Motor neuron (in vitro differentiated cells): ENCODE results near the gene IMMP2L. TPM values are rescaled to one million over a fixed set of nuclear protein-coding genes. Genes with fewer than 3 reads are reported as not detected.
"Not testable (repeated sequence)": the region's sequence is repeated elsewhere in the genome, so short reads cannot be mapped to it uniquely, and the experiment has no call there.

Source experiments
- ATAC-seq, 8 experiments: fragments of 200-7000 bp; cut with Tn5 transposase; replicated peaks in 6 of 8; 2 replicates each; pipeline ENCODE4 v1.8.0; 2021; ENCODE audit warnings: mild to moderate bottlenecking in 8 of 8, moderate library complexity in 8 of 8
- H3K27ac ChIP-seq, 2 donors: fragments of 250-450 bp; sonication (Bioruptor Pico); 2 replicates each; pipeline ENCODE4 v1.9.0; 2021; ENCODE audit warnings: antibody characterized with exemption in 2 of 2, mild to moderate bottlenecking in 2 of 2, moderate library complexity in 1 of 2
- H3K4me1 ChIP-seq, 2 donors: fragments of 250-450 bp; sonication (Bioruptor Pico); replicated peaks in 1 of 2; 2 replicates each; pipeline ENCODE4 v1.6.1; 2021; ENCODE audit warnings: antibody characterized with exemption in 2 of 2, mild to moderate bottlenecking in 2 of 2, moderate library complexity in 1 of 2
- H3K4me3 ChIP-seq, 5 donors: fragments of 250-450 bp; sonication (Bioruptor Pico); 2 replicates each; pipeline ENCODE4 v1.9.0; 2021; ENCODE audit warnings: antibody characterized with exemption in 5 of 5, mild to moderate bottlenecking in 5 of 5, moderate library complexity in 4 of 5
- WGBS, 10 experiments: fragments of 450-650 bp; shearing (Covaris generic); methylation state at CpG; one replicate each; pipeline ENCODE4 v1.0.0; 2022; 5-methylcytosine and 5-hydroxymethylcytosine counted together
- in situ Hi-C, 9 experiments: fragments of 400-800 bp; cut with MboI; loops; one replicate each; pipeline ENCODE4 v1.15.0; 2021; ENCODE audit warnings: low sequenced_read_pairs in 9 of 9, low pct_unique_long_range_greater_than_20kb in 2 of 9; ENCODE audit not compliant: unreplicated experiment in 9 of 9
- total RNA-seq, 8 experiments: library from RNA; unstranded; fragments of 300-600 nt; gene quantifications; 2 replicates each; pipeline versions ENCODE4 v1.2.3 to v1.2.4, GENCODE V29; 2022

The IMMP2L gene
- total RNA-seq, 8 experiments from 2014 or later: 9.9 to 78.5 (median 19.3) TPM

DNA sequence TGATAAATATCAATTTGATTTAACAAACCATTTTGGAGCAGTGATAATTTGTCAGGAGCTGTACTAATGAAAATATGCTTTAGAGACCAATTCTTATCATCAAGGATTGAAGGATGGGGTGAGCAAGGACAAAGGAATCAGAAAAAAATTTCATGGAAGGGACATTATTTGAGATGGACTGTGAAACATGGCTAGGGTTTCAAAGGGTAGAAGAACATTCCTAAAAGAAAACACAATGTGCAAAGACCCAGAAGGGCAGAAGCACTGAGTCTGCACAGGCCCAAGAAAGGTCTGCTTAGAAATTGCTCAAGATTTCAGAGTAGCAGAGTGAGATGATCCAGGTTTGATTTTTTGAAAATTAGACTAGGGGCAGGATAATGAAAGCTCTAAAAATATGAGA lies 296.9 kb downstream of the IMMP2L start:
- H3K27ac ChIP-seq: no peak overlapping the region
- in situ Hi-C loops: no loop called here
- peaks cover 0 to 7% of the 10 kb centered on the region in 2 donors for H3K4me1 ChIP-seq
- ATAC-seq: no peak
- H3K4me3 ChIP-seq: no peak overlapping the region

DNA sequence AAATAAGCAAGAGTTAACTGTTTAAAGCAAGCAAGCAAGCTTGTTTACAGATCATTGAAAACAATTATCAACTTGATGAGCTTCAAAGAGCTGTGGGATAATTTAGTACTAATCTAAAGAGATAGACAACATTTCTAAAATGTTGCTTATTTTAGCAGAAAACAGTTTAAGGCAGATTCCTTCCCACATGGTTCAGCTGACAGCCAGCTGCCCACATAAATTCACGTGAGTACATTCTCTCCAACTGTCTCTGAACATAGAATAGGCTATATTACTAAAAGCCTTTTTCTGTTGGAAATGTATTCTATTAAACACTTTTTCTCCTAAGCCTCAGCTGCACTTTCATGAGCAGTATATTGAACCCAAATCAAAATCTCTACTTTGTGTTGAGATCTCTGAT lies 297.3 kb downstream of the IMMP2L start:
- WGBS, 10 experiments: 78 to 100% (median 100%) methylated on average over 1 of the region's 1 CpG; no CpG with 5 or more reads in 1 of the 10 experiments
- H3K27ac ChIP-seq: no peak overlapping the region
- in situ Hi-C loops: no loop called here
- H3K4me3 ChIP-seq: no peak overlapping the region
- ATAC-seq: no peak
- peaks cover 0 to 7% of the 10 kb centered on the region in 2 donors for H3K4me1 ChIP-seq

DNA sequence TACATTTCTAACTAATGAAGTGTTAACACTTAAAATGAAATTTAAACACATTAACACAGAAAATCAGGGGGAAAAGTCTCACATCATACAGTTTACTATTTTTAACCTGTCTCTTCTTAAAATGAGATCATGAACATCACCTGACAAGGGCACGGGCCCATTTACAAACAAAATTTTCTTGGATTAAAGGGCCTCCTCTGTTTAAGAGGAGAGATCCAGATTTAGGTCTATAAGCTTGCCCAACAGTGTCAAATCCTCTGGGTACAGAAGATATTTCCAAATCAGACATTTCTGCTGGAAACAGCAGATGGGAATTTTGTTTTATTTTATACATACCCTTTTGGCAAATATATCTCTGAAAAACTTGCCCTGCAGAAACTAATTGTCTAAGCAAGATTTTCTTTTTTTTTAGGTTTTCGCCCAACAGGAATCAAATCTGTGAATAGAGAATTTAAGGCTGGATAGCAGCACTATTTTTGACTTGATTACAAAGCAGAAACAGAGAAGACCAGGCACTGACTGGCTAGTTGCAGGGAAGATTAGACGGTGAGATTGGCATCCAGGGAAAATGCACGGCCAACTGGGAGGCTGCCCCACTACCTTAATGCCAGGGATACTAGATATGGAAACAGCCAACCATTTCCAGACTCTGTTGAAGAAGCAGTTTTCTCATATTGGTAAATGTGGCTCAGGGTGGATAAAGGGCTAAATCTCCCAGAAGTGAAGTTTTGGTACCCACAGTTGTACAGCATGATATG lies 298.0 kb downstream of the IMMP2L start:
- Histone ChIP-seq H3K4me1 (peaks cover 0 to 7% of the 10 kb centered on the region in 2 donors), H3K4me3 (no peak overlapping the region), H3K27ac (no peak overlapping the region)
- in situ Hi-C loops: no loop called here
- 74 to 100% (median 96%) methylated on average over 1 to 4 of the region's 4 CpGs for WGBS, 10 experiments
- ATAC-seq: no peak

DNA sequence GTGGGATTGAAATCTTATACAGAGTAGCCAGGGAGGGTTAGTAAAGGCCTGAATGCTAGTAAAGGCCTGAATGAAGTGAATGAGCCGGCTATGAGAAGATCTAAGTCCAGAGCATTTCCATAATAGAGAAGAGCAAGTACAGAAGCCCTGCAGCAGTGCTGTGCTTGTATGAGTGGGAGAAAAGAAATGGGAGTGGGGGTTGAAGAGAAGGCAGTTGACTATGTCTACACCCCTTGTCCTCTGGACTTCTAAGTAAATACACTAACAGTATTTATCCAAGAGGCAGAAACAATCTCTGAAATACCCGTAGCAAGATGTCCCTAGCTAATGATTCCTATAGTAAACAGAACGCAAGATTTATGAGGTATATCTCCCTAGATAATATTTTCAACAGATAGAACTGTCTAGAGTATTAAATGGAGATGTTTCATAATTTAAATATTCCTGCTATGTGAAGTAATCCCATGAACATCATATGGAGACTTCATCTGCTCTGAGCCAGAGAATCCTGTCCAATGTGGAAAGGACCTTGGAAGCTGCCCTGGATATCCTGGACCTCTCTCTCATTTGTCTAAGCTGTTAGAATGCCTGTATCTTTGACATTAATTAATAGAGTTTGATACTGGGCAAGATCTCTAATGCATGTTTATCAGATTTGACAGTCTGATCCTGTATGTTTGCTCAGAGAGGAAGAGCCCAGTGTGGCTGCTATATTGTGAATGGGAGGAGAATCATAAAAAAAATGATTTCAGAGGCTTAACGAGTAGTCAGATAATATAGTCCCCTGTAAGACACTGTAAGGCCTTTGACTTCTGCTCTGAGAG lies 299.8 kb downstream of the IMMP2L start:
- ATAC-seq: no peak
- no peak overlapping the region for H3K27ac ChIP-seq
- in situ Hi-C loops: no loop called here
- no peak overlapping the region for H3K4me3 ChIP-seq
- H3K4me1 ChIP-seq: peaks cover 0 to 7% of the 10 kb centered on the region in 2 donors
- WGBS, 10 experiments: 87 to 98% (median 93%) methylated on average over 2 to 4 of the region's 4 CpGs; no CpG with 5 or more reads in 1 of the 10 experiments

DNA sequence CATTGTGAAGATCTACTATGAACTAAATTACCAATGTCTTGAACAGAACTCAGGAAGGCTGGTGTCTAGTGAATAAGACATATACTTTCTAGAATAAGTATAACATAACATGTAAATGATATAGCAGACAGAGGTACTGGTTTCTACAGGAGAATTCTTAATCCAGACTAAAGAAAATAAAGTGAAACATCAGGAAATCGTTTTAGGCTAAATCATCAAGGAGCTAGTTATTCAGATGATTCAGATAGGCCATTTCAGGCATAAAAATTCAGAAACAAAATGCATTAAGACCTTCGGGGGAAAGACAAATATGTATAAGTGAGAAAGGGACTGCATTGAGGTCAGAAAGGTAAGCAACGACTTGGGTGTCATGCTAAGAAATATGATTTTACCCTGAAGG lies 300.8 kb downstream of the IMMP2L start:
- Histone ChIP-seq H3K4me3 (no peak overlapping the region), H3K27ac (no peak overlapping the region), H3K4me1 (peaks cover 0 to 7% of the 10 kb centered on the region in 2 donors)
- 10 to 87% (median 80%) methylated on average over 1 to 3 of the region's 3 CpGs for WGBS, 10 experiments
- ATAC-seq: no peak
- in situ Hi-C loops: no loop called here

DNA sequence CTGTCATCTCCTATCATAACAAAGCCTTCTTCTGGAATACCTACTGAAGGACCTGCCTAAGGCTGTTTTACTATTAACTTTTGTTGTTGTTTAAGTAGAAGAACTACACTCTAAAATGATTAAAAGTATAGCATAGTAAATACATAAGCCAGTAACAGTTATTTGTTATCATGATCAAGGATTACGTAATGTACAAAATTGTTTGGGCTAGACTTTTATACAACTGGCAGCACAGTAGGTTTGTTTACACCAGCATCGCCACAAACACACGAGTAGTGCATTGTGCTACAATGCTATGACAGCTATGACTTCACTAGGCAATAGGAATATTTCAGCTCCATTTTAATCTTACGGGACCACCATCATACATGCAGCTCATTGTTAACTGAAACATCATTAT lies 302.3 kb downstream of the IMMP2L start:
- no peak overlapping the region for H3K4me3 ChIP-seq
- no peaks in the 10 kb centered on the region for H3K4me1 ChIP-seq
- ATAC-seq: no peak
- in situ Hi-C loops: no loop called here
- no peak overlapping the region for H3K27ac ChIP-seq
- 92 to 100% (median 100%) methylated on average over 1 to 4 of the region's 4 CpGs; no CpG with 5 or more reads in 1 of the 10 experiments for WGBS, 10 experiments

DNA sequence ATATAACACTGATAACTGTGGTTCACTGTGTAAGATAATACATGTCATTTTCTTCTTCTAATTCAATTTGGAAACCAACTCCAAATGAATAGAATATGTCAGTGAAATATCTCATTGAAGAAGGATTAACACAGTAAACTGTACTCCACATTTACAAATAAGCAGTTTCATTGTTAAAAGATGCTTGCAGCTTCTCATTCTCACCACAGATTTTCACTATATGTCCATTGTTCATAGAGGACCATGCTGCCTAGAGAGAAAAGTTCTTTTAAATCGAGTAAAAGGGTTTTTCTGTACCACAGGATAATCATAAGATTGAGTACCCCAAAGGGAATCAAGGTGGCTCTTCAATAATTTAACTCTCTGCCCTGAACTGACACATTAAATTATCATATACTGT lies 305.9 kb downstream of the IMMP2L start:
- no peaks in the 10 kb centered on the region for H3K4me1 ChIP-seq
- H3K27ac ChIP-seq: no peak overlapping the region
- WGBS, 10 experiments: 10 to 100% (median 65%) methylated on average over 1 of the region's 1 CpG; no CpG with 5 or more reads in 4 of the 10 experiments
- H3K4me3 ChIP-seq: no peak overlapping the region
- ATAC-seq: no peak
- in situ Hi-C loops: no loop called here

DNA sequence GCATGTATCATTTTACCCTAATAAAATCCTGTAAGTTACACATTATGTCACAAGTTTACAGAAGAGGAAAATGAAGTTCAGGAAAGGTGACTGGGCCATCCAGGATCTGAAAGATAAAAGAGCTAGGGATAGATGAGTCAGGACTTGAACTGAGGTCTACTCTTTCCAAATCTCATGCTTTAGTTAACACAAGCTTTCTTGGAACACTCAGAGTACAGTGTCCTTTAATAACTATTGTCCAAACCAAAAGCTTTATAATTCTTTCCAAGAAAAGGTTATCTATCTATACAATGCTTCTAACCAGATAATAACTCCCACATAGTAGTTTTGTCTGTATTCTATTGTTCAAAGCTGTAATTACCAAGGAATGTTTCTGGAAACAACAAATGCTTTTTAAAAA lies 306.7 kb downstream of the IMMP2L start:
- H3K27ac ChIP-seq: no peak overlapping the region
- in situ Hi-C loops: no loop called here
- no peak overlapping the region for H3K4me3 ChIP-seq
- no peaks in the 10 kb centered on the region for H3K4me1 ChIP-seq
- no peak for ATAC-seq

DNA sequence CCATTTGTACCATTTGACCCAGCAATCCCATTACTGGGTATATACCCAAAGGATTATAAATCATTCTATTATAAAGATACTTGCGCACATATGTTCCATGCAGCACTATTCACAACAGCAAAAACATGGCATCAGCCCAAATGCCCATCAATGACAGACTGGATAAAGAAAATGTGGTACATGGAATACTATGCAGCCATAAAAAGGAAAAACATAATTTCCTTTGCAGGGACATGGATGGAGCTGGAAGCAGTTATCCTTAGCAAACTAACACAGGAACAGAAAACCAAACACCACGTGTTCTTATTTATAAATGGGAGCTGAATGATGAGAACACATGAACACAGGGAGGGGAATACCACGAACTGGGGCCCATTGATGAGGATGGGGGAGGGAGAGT lies 310.9 kb downstream of the IMMP2L start:
- ATAC-seq, H3K4me1 ChIP-seq, in situ Hi-C loops, H3K4me3 ChIP-seq, H3K27ac ChIP-seq: not testable (repeated sequence)
- WGBS, 10 experiments: 39 to 100% (median 72%) methylated on average over 1 to 3 of the region's 3 CpGs; no CpG with 5 or more reads in 2 of the 10 experiments

DNA sequence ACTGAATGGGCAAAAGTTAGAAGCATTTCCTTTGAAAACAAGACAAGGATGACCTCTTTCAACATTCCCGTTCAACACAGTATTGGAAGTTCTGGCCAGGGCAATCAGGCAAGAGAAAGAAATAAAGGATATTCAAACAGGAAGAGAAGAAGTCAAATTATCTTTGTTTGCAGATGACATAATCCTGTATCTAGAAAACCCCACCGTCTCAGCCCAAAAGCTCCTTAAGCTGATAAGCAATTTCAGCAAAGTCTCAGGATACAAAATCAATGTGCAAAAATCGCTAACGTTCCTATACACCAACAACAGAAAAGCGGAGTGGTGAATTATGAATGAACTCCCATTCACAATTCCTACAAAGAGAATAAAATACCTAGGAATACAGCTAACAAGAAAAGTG lies 312.5 kb downstream of the IMMP2L start:
- in situ Hi-C loops, ATAC-seq, H3K27ac ChIP-seq: not testable (repeated sequence)

DNA sequence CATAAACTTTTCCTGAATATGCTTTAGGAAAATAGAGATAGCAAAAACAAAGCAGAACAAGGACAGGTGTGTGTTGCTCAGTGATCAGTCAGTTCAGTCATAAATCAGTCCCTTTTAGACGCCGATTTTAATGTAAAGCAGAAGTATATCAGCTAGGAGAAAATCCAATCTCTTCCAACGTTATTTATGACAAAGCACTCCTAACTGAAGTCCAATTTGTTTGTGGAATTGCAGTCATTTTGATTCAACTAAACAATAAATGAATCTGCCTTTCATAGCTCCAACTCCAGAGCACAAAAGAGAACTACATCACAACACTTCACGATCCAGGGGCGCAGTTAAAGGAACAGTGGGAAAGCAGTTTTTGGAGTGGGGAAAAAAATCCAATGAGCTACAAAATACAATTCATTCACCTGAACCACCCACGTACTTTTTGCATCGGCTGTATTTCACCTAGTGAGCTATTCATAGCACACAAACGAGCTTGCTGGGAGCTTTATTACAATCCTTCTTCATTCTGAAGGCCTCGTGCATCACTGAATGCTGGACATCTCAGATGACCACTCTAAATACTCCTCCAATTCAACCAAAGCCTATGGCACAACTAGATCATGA lies 320.0 kb downstream of the IMMP2L start:
- no peak overlapping the region for H3K4me3 ChIP-seq
- H3K4me1 ChIP-seq: peaks cover 0 to 8% of the 10 kb centered on the region in 2 donors
- in situ Hi-C loops: no loop called here
- WGBS, 10 experiments: 40 to 91% (median 65%) methylated on average over 2 to 9 of the region's 9 CpGs; no CpG with 5 or more reads in 1 of the 10 experiments
- peak in 1 of 8 experiments; percentile 12 for ATAC-seq
- no peak overlapping the region for H3K27ac ChIP-seq

More for the DNA sequence above, 312.5 kb downstream of the IMMP2L start:
- 74 to 100% (median 100%) methylated on average over 2 to 5 of the region's 5 CpGs; no CpG with 5 or more reads in 1 of the 10 experiments for WGBS, 10 experiments
- H3K4me3 ChIP-seq, H3K4me1 ChIP-seq: not testable (repeated sequence)

DNA sequence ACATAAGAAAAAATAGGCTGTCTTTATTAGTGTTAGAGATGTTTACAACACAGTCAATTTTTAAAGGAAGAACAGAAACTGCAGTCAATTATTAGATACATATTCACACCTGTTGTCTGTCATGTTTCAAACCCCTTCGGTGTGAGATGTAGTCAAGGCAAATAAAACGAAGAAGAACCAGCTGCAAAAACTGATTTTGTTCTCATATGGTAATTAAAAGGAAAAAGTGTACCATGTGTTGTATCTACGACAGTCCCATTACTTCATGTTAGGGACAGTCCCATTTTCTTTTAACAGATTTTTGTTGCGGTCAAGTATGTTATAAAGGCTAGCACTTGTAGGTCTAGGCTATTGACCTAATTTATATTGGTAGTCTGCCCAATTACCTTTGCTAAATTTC lies 321.9 kb downstream of the IMMP2L start:
- WGBS, 10 experiments: 70 to 100% (median 86%) methylated on average over 2 to 4 of the region's 4 CpGs; no CpG with 5 or more reads in 1 of the 10 experiments
- in situ Hi-C loops: no loop called here
- no peak for ATAC-seq
- Histone ChIP-seq H3K27ac (no peak overlapping the region), H3K4me3 (no peak overlapping the region), H3K4me1 (peaks cover 0 to 8% of the 10 kb centered on the region in 2 donors)

DNA sequence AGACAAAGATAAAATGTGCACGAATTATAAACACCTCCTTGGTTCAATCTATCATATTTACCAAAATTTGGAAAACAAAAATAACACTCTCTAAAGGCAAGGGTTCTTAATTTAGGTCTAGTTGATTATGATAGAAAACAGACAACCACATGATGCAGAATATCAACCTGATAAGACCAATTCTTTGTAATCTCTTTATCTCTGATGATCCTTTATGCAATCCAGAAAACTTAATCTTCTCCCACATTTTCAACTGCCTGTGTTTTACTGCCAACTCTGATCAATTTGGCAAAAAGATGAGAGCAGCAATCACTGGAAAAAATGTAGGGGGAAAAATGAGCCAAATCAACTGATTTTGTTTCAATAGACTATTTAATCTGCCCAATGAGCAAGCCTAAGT lies 322.9 kb downstream of the IMMP2L start:
- no peak for ATAC-seq
- Histone ChIP-seq H3K27ac (no peak overlapping the region), H3K4me1 (peaks cover 0 to 8% of the 10 kb centered on the region in 2 donors), H3K4me3 (no peak overlapping the region)
- in situ Hi-C loops: no loop called here
- WGBS, 10 experiments: 0 to 33% (median 0%) methylated on average over 1 of the region's 1 CpG; no CpG with 5 or more reads in 2 of the 10 experiments
